Measurements from ENCODE around the gene CARHSP1.

DNA sequence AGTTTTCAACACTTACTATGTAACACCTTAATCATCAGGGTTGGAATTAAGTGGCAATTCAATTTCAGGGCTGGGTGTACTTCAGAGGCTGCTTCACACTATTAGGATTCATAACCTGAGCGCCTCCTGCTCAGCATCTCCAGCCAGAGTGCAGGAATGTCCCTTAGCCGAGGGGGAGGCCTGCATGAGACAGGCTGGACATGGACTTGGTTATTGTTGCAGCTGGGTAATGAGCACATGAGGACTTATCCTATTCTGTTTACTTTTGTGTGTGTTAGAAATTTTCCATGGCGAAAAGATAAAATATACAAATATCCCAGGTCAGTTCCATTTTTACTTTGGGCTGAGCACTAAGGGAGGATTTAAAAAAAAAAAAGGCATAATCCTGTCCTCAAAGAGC, 60.8 kb downstream of the CARHSP1 start:
- no peak for TF ChIP-seq POLR2A (IDR thresholded peaks at IDR 0.05)
- TF ChIP-seq, protein P1, sequence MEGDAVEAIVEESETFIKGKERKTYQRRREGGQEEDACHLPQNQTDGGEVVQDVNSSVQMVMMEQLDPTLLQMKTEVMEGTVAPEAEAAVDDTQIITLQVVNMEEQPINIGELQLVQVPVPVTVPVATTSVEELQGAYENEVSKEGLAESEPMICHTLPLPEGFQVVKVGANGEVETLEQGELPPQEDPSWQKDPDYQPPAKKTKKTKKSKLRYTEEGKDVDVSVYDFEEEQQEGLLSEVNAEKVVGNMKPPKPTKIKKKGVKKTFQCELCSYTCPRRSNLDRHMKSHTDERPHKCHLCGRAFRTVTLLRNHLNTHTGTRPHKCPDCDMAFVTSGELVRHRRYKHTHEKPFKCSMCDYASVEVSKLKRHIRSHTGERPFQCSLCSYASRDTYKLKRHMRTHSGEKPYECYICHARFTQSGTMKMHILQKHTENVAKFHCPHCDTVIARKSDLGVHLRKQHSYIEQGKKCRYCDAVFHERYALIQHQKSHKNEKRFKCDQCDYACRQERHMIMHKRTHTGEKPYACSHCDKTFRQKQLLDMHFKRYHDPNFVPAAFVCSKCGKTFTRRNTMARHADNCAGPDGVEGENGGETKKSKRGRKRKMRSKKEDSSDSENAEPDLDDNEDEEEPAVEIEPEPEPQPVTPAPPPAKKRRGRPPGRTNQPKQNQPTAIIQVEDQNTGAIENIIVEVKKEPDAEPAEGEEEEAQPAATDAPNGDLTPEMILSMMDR (IDR thresholded peaks at IDR 0.05), result no peak

All from uterus (tissue), 2 donors.